Measurements from ENCODE around the gene KIRREL3. TPM values are rescaled to one million over a fixed set of nuclear protein-coding genes. Genes with fewer than 3 reads are reported as not detected.

KIRREL3 gene
- total RNA-seq, 1 donor from 2014 or later = not detected

GRCh38 chr11:126755526-126755925 is 245.0 kb downstream of the KIRREL3 start:
- no peaks in the 10 kb centered on the region for H3K36me3 Mint-ChIP-seq (ENCODE audit: low read depth)
- intact Hi-C loops (cut with micrococcal nuclease) = no loop called here
- no peaks in the 10 kb centered on the region for H3K4me1 Mint-ChIP-seq (ENCODE audit: low read depth)
- H3K9me3 Mint-ChIP-seq = no peaks in the 10 kb centered on the region
- no peak overlapping the region for H3K27ac Mint-ChIP-seq
- no peaks in the 10 kb centered on the region for H3K27me3 Mint-ChIP-seq (ENCODE audit: low read depth)
- no peak for DNase-seq (ENCODE audit: low spot score)
- H3K4me3 Mint-ChIP-seq (ENCODE audit: low read depth) = no peak overlapping the region

GRCh38 chr11:126754591-126755426 is 245.8 kb downstream of the KIRREL3 start:
- H3K9me3 Mint-ChIP-seq = no peaks in the 10 kb centered on the region
- no peaks in the 10 kb centered on the region for H3K27me3 Mint-ChIP-seq (ENCODE audit: low read depth)
- H3K4me1 Mint-ChIP-seq (ENCODE audit: low read depth) = no peaks in the 10 kb centered on the region
- H3K36me3 Mint-ChIP-seq (ENCODE audit: low read depth) = no peaks in the 10 kb centered on the region
- H3K27ac Mint-ChIP-seq = no peak overlapping the region
- H3K4me3 Mint-ChIP-seq (ENCODE audit: low read depth) = no peak overlapping the region
- DNase-seq (ENCODE audit: low spot score) = no peak
- intact Hi-C loops (cut with micrococcal nuclease) = no loop called here

DNA sequence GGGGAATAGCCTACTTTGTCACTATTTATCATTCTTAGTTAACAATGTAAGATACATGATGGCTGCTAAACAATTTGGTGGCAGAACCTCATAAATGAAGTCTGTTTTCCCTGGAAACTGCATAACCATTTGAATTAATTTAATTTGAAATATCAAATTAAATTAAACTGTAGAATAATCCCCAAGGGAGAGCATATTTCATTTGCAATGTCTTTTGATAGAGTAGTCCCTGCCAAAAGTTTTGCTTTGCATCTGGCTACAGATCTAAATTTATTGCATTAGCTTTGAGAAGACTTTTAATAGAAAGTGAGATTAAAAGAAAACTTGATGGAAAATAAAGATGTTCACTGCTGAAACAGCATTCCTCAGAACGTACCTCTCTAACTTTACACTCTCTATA is 246.6 kb downstream of the KIRREL3 start:
- Mint-ChIP-seq H3K4me3 (ENCODE audit: low read depth) (no peak overlapping the region), H3K36me3 (ENCODE audit: low read depth) (no peaks in the 10 kb centered on the region), H3K27me3 (ENCODE audit: low read depth) (no peaks in the 10 kb centered on the region), H3K9me3 (no peaks in the 10 kb centered on the region), H3K4me1 (ENCODE audit: low read depth) (no peaks in the 10 kb centered on the region), H3K27ac (no peak overlapping the region)
- intact Hi-C loops (cut with micrococcal nuclease) = no loop called here
- no peak for DNase-seq (ENCODE audit: low spot score)

DNA sequence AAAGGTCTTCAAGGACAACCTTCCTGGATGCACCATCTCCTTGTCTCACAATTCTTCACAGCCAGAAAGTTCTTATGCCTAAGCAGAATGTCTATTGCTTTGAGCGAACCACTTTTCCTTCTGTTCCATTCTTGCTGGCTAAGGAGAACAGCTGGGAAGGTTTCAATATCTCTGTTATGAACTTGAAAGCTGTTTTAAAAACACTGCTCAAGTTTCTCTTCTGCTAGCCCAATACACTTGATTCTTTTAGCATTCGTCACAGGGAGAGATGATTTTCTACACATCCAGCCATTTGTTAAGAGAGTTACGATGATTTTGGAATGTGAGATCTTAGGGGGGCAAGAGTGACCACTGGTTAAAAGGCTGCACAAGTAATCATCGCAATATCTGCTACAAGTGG is 249.3 kb downstream of the KIRREL3 start:
- H3K27ac Mint-ChIP-seq = no peak overlapping the region
- intact Hi-C loops (cut with micrococcal nuclease) = no loop called here

GRCh38 chr11:126748793-126749192 is 251.8 kb downstream of the KIRREL3 start:
- no peak for DNase-seq (ENCODE audit: low spot score)
- Mint-ChIP-seq H3K9me3 (no peaks in the 10 kb centered on the region), H3K4me1 (ENCODE audit: low read depth) (no peaks in the 10 kb centered on the region), H3K27me3 (ENCODE audit: low read depth) (peaks cover 2% of the 10 kb centered on the region), H3K36me3 (ENCODE audit: low read depth) (no peaks in the 10 kb centered on the region), H3K27ac (no peak overlapping the region), H3K4me3 (ENCODE audit: low read depth) (no peak overlapping the region)
- intact Hi-C loops (cut with micrococcal nuclease) = no loop called here

More for the DNA sequence above, 249.3 kb downstream of the KIRREL3 start:
- no peaks in the 10 kb centered on the region for H3K36me3 Mint-ChIP-seq (ENCODE audit: low read depth)
- no peaks in the 10 kb centered on the region for H3K9me3 Mint-ChIP-seq
- H3K27me3 Mint-ChIP-seq (ENCODE audit: low read depth) = no peaks in the 10 kb centered on the region
- no peaks in the 10 kb centered on the region for H3K4me1 Mint-ChIP-seq (ENCODE audit: low read depth)
- no peak overlapping the region for H3K4me3 Mint-ChIP-seq (ENCODE audit: low read depth)
- DNase-seq (ENCODE audit: low spot score) = no peak

- no peak for DNase-seq (ENCODE audit: low spot score)
- intact Hi-C loops (cut with micrococcal nuclease) = no loop called here
- no peaks in the 10 kb centered on the region for H3K4me1 Mint-ChIP-seq (ENCODE audit: low read depth)
- H3K27ac Mint-ChIP-seq = no peak overlapping the region
- no peaks in the 10 kb centered on the region for H3K9me3 Mint-ChIP-seq
- no peak overlapping the region for H3K4me3 Mint-ChIP-seq (ENCODE audit: low read depth)
- H3K36me3 Mint-ChIP-seq (ENCODE audit: low read depth) = no peaks in the 10 kb centered on the region
- H3K27me3 Mint-ChIP-seq (ENCODE audit: low read depth) = peaks cover 2% of the 10 kb centered on the region
Measured at GRCh38 chr11:126748100-126748791, 252.3 kb downstream of the KIRREL3 start.

DNA sequence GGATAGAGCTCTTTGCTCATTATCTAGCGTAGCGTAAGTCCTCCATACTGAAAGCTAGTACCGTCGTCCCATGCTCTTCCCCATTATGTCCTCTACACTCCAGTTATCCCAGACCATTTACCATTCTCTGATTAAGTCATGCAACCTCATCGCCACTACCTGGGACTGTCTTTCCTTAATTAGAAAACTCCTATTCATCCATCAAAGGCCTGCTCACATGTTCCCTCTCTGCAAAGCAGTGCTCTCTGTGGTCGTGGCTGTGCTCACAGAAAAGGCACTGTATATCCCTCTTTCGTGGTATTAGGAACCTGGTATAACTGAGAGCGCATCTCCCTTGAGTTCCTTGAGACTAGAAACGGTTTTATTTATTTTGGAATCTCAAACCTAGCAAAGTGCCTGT is 253.3 kb downstream of the KIRREL3 start:
- no peaks in the 10 kb centered on the region for H3K4me1 Mint-ChIP-seq (ENCODE audit: low read depth)
- no peak for DNase-seq (ENCODE audit: low spot score)
- H3K27ac Mint-ChIP-seq = no peak overlapping the region
- no peaks in the 10 kb centered on the region for H3K9me3 Mint-ChIP-seq
- H3K27me3 Mint-ChIP-seq (ENCODE audit: low read depth) = peaks cover 2% of the 10 kb centered on the region
- H3K36me3 Mint-ChIP-seq (ENCODE audit: low read depth) = no peaks in the 10 kb centered on the region
- H3K4me3 Mint-ChIP-seq (ENCODE audit: low read depth) = no peak overlapping the region
- intact Hi-C loops (cut with micrococcal nuclease) = no loop called here

DNA sequence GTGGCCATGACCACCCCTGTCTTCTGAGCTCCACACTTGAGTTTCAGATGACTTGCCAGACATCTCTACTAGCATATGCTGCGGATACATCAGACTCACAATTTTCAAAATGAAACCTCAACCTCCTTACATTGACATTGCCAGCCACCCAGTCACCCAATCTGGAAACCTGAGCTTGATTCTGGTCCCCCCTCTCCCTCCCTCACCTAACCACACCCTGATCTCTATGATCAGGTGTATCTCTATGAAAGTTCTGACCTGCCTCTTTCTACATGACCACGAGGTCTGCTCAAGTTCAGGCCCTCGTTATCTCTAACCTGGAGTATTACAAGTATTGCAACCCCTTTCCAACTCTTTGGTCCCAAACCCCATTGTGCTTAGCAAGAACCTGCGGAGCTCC is 254.1 kb downstream of the KIRREL3 start:
- peaks cover 2% of the 10 kb centered on the region for H3K27me3 Mint-ChIP-seq (ENCODE audit: low read depth)
- H3K4me1 Mint-ChIP-seq (ENCODE audit: low read depth) = no peaks in the 10 kb centered on the region
- intact Hi-C loops (cut with micrococcal nuclease) = no loop called here
- H3K4me3 Mint-ChIP-seq (ENCODE audit: low read depth) = no peak overlapping the region
- no peaks in the 10 kb centered on the region for H3K36me3 Mint-ChIP-seq (ENCODE audit: low read depth)
- H3K27ac Mint-ChIP-seq = no peak overlapping the region
- H3K9me3 Mint-ChIP-seq = no peaks in the 10 kb centered on the region
- no peak for DNase-seq (ENCODE audit: low spot score)

DNA sequence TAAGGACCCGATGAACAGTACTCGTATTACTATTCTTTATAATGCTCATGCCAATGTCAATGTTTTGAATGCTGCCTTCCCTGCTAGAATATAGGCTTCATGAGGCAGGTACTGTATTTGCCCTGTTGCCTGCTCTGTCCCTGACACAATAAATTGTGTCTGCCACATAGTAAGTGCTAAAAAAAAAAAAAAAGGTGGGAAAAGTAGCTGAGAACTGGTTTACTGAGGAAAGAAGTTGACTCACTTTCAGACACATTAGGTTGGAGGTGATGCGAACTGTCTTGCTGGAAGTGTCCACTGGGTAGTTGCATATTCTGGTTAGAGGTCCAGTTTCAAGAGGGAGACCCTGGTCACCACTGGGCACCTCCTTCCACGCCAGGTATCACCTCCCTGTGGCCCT is 255.9 kb downstream of the KIRREL3 start:
- H3K4me1 Mint-ChIP-seq (ENCODE audit: low read depth) = no peaks in the 10 kb centered on the region
- H3K4me3 Mint-ChIP-seq (ENCODE audit: low read depth) = no peak overlapping the region
- intact Hi-C loops (cut with micrococcal nuclease) = no loop called here
- DNase-seq (ENCODE audit: low spot score) = no peak
- H3K36me3 Mint-ChIP-seq (ENCODE audit: low read depth) = no peaks in the 10 kb centered on the region
- peaks cover 2% of the 10 kb centered on the region for H3K27me3 Mint-ChIP-seq (ENCODE audit: low read depth)
- no peaks in the 10 kb centered on the region for H3K9me3 Mint-ChIP-seq
- H3K27ac Mint-ChIP-seq = no peak overlapping the region

- intact Hi-C loops (cut with micrococcal nuclease) = no loop called here
- DNase-seq (ENCODE audit: low spot score) = no peak
- Mint-ChIP-seq H3K27me3 (ENCODE audit: low read depth) (peaks cover 2% of the 10 kb centered on the region), H3K4me1 (ENCODE audit: low read depth) (no peaks in the 10 kb centered on the region), H3K4me3 (ENCODE audit: low read depth) (no peak overlapping the region), H3K27ac (no peak overlapping the region), H3K9me3 (no peaks in the 10 kb centered on the region), H3K36me3 (ENCODE audit: low read depth) (no peaks in the 10 kb centered on the region)
Measured at GRCh38 chr11:126743628-126744027, 256.9 kb downstream of the KIRREL3 start.

DNA sequence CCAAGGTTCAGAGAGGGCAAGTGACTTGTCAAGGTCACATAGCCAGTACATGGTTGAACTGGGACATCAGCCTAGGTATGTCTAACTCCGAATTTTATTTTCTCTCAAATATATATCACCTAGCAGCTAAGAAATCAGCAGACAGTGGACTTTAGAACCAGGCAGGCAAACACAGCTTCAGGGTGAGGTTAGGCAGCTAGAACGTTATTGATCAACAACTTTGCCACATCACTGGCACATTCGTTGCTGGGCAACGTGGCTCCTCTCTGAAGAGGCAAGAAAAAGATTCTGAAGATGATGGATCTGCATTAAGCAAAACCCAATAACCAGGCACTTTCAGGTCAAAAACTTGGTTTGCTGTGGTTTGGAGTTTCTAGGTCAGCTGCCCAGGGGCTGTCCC is 258.0 kb downstream of the KIRREL3 start:
- H3K36me3 Mint-ChIP-seq (ENCODE audit: low read depth) = no peaks in the 10 kb centered on the region
- no peaks in the 10 kb centered on the region for H3K4me1 Mint-ChIP-seq (ENCODE audit: low read depth)

GRCh38 chr11:126740846-126741245 is 259.7 kb downstream of the KIRREL3 start:
- Mint-ChIP-seq H3K36me3 (ENCODE audit: low read depth) (no peaks in the 10 kb centered on the region), H3K27me3 (ENCODE audit: low read depth) (peaks cover 2% of the 10 kb centered on the region), H3K27ac (no peak overlapping the region), H3K9me3 (no peaks in the 10 kb centered on the region), H3K4me3 (ENCODE audit: low read depth) (no peak overlapping the region), H3K4me1 (ENCODE audit: low read depth) (no peaks in the 10 kb centered on the region)
- no peak for DNase-seq (ENCODE audit: low spot score)
- intact Hi-C loops (cut with micrococcal nuclease) = no loop called here

More for the DNA sequence above, 258.0 kb downstream of the KIRREL3 start:
- H3K4me3 Mint-ChIP-seq (ENCODE audit: low read depth) = no peak overlapping the region
- intact Hi-C loops (cut with micrococcal nuclease) = no loop called here
- no peak for DNase-seq (ENCODE audit: low spot score)
- H3K27ac Mint-ChIP-seq = no peak overlapping the region
- H3K9me3 Mint-ChIP-seq = no peaks in the 10 kb centered on the region
- H3K27me3 Mint-ChIP-seq (ENCODE audit: low read depth) = peaks cover 2% of the 10 kb centered on the region

DNA sequence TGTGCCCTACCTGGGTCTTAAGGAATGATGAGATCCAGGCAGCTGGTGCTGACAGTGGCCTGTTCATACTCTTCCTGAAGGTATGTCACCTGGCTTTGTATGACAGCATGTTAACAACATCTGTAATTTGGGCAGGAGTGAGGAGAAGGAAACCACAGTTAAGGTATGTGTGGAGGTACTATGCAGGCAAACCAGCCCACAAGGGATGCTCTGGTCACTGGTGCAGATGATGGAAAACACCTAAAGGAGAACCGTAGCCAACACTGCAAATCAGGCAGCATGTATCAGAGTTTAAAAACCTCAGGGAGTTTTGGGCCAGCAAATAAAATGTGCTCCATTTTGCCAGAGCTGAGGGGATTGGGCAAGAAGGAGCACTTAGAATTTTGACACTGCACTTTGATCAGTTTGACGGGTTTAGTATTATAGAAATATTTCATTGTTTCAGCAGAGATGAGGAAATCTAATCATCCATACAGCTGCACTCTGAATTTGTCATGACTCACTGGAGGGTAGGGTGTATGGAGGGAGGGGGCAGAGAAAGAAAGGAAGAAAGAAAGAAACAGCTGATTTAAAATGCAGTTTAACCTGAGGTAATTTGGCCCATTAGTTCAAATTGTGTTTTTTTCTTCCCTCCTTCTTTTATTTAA is 260.9 kb downstream of the KIRREL3 start:
- no peak for DNase-seq (ENCODE audit: low spot score)
- Mint-ChIP-seq H3K4me3 (ENCODE audit: low read depth) (no peak overlapping the region), H3K4me1 (ENCODE audit: low read depth) (no peaks in the 10 kb centered on the region), H3K27ac (no peak overlapping the region), H3K27me3 (ENCODE audit: low read depth) (peaks cover under 1% of the 10 kb centered on the region), H3K9me3 (no peaks in the 10 kb centered on the region), H3K36me3 (ENCODE audit: low read depth) (no peaks in the 10 kb centered on the region)
- intact Hi-C loops (cut with micrococcal nuclease) = no loop called here
